B cell (primary cell): ENCODE results near the gene MC2R. TPM values are rescaled to one million over a fixed set of nuclear protein-coding genes. Genes with fewer than 3 reads are reported as not detected.
"Not testable (repeated sequence)": the region's sequence is repeated elsewhere in the genome, so short reads cannot be mapped to it uniquely, and the experiment has no call there.

Experiments
- ATAC-seq: fragments of 200-7000 bp; cut with Tn5 transposase; one replicate; pipeline ENCODE4 v1.10.0; 2021; ENCODE audit warnings: low read depth, mild to moderate bottlenecking, moderate number of reproducible peaks, moderate library complexity
- CTCF ChIA-PET: fragments of 350-600 bp; sonication (Branson Sonifier 250); formaldehyde crosslinking; loops from one replicate; lab custom pipeline; 2021; ENCODE audit warnings: antibody characterized with exemption, inconsistent platforms; lab: Charles Lee
- POLR2A ChIA-PET: fragments of 350-600 bp; sonication (Branson Sonifier 250); formaldehyde crosslinking; loops from one replicate; lab custom pipeline; 2021; ENCODE audit warnings: antibody characterized with exemption; lab: Charles Lee
- DNase-seq: peaks from one replicate; pipeline ENCODE4 v3.0.0; 2013
- H2AFZ ChIP-seq: 2 replicates; pipeline ENCODE4 v1.6.1; 2012; ENCODE audit warnings: mild to moderate bottlenecking, low read depth, low read length; ENCODE audit not compliant: insufficient read depth, poor library complexity, severe bottlenecking
- H3K27ac ChIP-seq, 2 donors: 1 replicate in 1 of 2; 2 replicates in 1 of 2; pipeline ENCODE4 v1.5.1; 2012 to 2013; ENCODE audit warnings: low read length in 2 of 2, mild to moderate bottlenecking in 2 of 2, moderate library complexity in 1 of 2
- H3K27me3 ChIP-seq, 4 experiments: fragments of 200-600 bp in 1 of 4; sonication (generic) in 1 of 4; replicated peaks in 1 of 4; 1 replicate in 2 of 4; 2 replicates in 2 of 4; pipeline versions ENCODE4 v1.6.1 to v1.7.0; 2013 to 2016; ENCODE audit warnings: low read length in 3 of 4, mild to moderate bottlenecking in 2 of 4, mixed read lengths in 1 of 4, moderate library complexity in 1 of 4; ENCODE audit not compliant: insufficient read depth in 4 of 4, control insufficient read depth in 3 of 4; ENCODE audit errors: control extremely low read depth in 1 of 4
- H3K36me3 ChIP-seq, 2 experiments: replicated peaks in 1 of 2; 1 replicate in 1 of 2; 2 replicates in 1 of 2; pipeline versions ENCODE4 v1.6.1 to v1.7.1; 2013; ENCODE audit warnings: low read length in 1 of 2; ENCODE audit not compliant: insufficient read depth in 2 of 2, control insufficient read depth in 1 of 2; ENCODE audit errors: control extremely low read depth in 1 of 2, extremely low read depth in 1 of 2
- H3K4me1 ChIP-seq, 2 donors: fragments of 200-600 bp in 1 of 2; sonication (generic) in 1 of 2; 1 replicate in 1 of 2; 2 replicates in 1 of 2; pipeline versions ENCODE4 v1.5.1 to v1.6.1; 2013 to 2017; ENCODE audit warnings: low read length in 2 of 2; ENCODE audit not compliant: control insufficient read depth in 2 of 2, insufficient read depth in 2 of 2
- H3K4me2 ChIP-seq: replicated peaks from 2 replicates; pipeline ENCODE3; 2012; ENCODE audit warnings: mild to moderate bottlenecking, low read depth, low read length; ENCODE audit not compliant: poor library complexity, severe bottlenecking
- H3K4me3 ChIP-seq, 5 experiments: fragments of 200-600 bp in 1 of 5; sonication (generic) in 1 of 5; 1 replicate in 3 of 5; 2 replicates in 2 of 5; pipeline versions ENCODE4 v1.5.1 to v1.7.0; 2011 to 2016; ENCODE audit warnings: low read length in 4 of 5, mild to moderate bottlenecking in 4 of 5, low read depth in 2 of 5, control low read depth in 1 of 5, moderate library complexity in 1 of 5; ENCODE audit not compliant: insufficient read depth in 1 of 5; ENCODE audit errors: control extremely low read depth in 1 of 5, extremely low read depth in 1 of 5
- H3K79me2 ChIP-seq: fragments of 200-600 bp; sonication (generic); one replicate; pipeline ENCODE4 v1.6.0; 2016; ENCODE audit warnings: low read length; ENCODE audit not compliant: control insufficient read depth, insufficient read depth
- H3K9ac ChIP-seq: fragments of 200-600 bp; sonication (generic); 2 replicates; pipeline ENCODE4 v1.6.1; 2017; ENCODE audit warnings: mild to moderate bottlenecking, low read length, moderate library complexity
- H3K9me3 ChIP-seq, 3 donors: one replicate each; pipeline versions ENCODE4 v1.6.1 to v1.7.1; 2013; ENCODE audit warnings: low read length in 2 of 3; ENCODE audit not compliant: control insufficient read depth in 2 of 3, insufficient read depth in 1 of 3; ENCODE audit errors: control extremely low read depth in 1 of 3
- H4K20me1 ChIP-seq: 2 replicates; pipeline ENCODE4 v1.6.0; 2012; ENCODE audit warnings: mild to moderate bottlenecking, low read length; ENCODE audit not compliant: insufficient read depth, control insufficient read depth, poor library complexity, severe bottlenecking
- H3K27ac Mint-ChIP-seq: one replicate; pipeline ENCODE4 v1.8.0; 2021; ENCODE audit warnings: mixed read lengths
- H3K27me3 Mint-ChIP-seq: one replicate; pipeline ENCODE4 v1.8.0; 2021; ENCODE audit warnings: mixed read lengths
- H3K4me1 Mint-ChIP-seq: one replicate; pipeline ENCODE4 v1.8.0; 2021; ENCODE audit warnings: mixed read lengths
- H3K4me3 Mint-ChIP-seq: one replicate; pipeline ENCODE4 v1.8.0; 2021; ENCODE audit warnings: mixed read lengths
- H3K9me3 Mint-ChIP-seq: one replicate; pipeline ENCODE4 v1.8.0; 2022; ENCODE audit warnings: mixed read lengths; ENCODE audit not compliant: insufficient read depth
- EZH2 ChIP-seq: IDR thresholded peaks from 2 replicates; pipeline ENCODE4 v1.6.1; 2012; ENCODE audit warnings: borderline replicate concordance, low read depth, mild to moderate bottlenecking, moderate library complexity, low read length; ENCODE audit not compliant: insufficient read depth, poor library complexity, severe bottlenecking
- WGBS: methylation state at CpG from one replicate; pipeline ENCODE4 v1.1.5; 2013; ENCODE audit warnings: missing lambda C conversion rate; ENCODE audit not compliant: insufficient coverage; 5-methylcytosine and 5-hydroxymethylcytosine counted together
- intact Hi-C: fragments of 100-400 bp; cut with micrococcal nuclease; formaldehyde crosslinking; loops from one replicate; pipeline ENCODE4 v1.10.0; 2022
- polyA plus RNA-seq: library from polyadenylated mRNA; depleted of rRNA; stranded (reverse); fragments of >200 nt; gene quantifications from 2 replicates; pipeline ENCODE4 v1.2.3, GENCODE V29; 2012
- total RNA-seq, 2 donors: library from RNA; stranded (reverse); fragments of 120-200 nt in 1 of 2; gene quantifications; 1 replicate in 1 of 2; 2 replicates in 1 of 2; pipeline versions ENCODE4 v1.2.3 to v1.2.4, GENCODE V29; 2013 to 2022
- TF ChIP-seq, protein P1 (sequence below): fragments of 200-600 bp; IDR thresholded peaks from one replicate; pipeline ENCODE4 v1.8.0; 2022; ENCODE audit warnings: antibody characterized with exemption, mild to moderate bottlenecking

MC2R gene
- total and polyA plus RNA-seq, 2 donors (not counting 1 experiment from before 2014, with no cell fraction given): not detected

GRCh38 chr18:13871701-13872100 lies 43.6 kb downstream of the MC2R start:
- no peaks in the 10 kb centered on the region for H3K4me1 Mint-ChIP-seq
- ATAC-seq: no peak
- H3K4me1 ChIP-seq: no peaks in the 10 kb centered on the region

DNA sequence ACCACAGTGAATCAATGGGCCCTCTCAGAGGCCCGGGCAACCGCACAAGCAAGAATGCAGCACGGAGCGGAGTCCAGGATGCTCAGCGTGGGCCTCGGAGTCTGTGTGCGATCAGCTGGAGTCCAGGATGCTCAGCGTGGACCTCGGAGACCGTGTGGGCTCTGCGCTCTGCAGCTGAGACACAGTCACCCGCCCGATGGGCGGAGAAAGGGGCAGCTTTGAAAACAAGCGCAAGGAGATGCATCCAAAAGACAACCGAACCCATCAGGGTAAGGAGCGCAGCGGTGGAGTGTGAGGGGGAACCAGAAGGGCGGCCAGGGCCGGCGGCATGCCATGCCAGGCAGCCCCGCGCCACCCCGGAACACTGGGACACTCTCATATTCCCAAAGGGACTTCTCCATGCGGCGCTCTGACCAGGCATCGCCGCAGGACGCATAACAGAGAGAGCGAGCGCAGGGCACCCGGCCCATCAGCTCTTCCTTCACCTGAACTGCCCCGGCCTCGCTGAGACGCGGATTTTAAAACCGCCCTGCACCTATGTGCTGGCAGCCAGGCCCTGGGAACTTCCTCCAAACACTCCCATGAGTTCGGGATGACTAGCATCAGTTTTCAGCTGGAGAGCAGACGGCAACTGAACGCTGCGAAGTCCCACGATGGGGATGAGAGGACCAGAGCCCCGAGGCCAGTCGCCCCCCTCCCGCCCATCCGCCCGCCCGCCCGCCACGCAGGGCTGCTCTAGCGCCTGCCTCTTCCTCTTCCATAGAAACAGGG lies 46.6 kb downstream of the MC2R start:
- no peak overlapping the region for H3K27ac ChIP-seq
- Mint-ChIP-seq H3K27me3 (peaks cover 45% of the 10 kb centered on the region), H3K27ac (no peak overlapping the region), H3K4me3 (no peak overlapping the region), H3K4me1 (no peaks in the 10 kb centered on the region), H3K9me3 (no peaks in the 10 kb centered on the region)
- no peak overlapping the region for H3K9ac ChIP-seq
- POLR2A ChIA-PET: no interaction called here
- no peak for ATAC-seq
- H3K36me3 ChIP-seq: no peaks in the 10 kb centered on the region
- H3K79me2 ChIP-seq: no peaks in the 10 kb centered on the region
- peaks cover 0 to 26% (median 4%) of the 10 kb centered on the region in 4 experiments for H3K27me3 ChIP-seq
- DNase-seq: no peak
- intact Hi-C loops: no loop called here
- TF ChIP-seq, protein P1, sequence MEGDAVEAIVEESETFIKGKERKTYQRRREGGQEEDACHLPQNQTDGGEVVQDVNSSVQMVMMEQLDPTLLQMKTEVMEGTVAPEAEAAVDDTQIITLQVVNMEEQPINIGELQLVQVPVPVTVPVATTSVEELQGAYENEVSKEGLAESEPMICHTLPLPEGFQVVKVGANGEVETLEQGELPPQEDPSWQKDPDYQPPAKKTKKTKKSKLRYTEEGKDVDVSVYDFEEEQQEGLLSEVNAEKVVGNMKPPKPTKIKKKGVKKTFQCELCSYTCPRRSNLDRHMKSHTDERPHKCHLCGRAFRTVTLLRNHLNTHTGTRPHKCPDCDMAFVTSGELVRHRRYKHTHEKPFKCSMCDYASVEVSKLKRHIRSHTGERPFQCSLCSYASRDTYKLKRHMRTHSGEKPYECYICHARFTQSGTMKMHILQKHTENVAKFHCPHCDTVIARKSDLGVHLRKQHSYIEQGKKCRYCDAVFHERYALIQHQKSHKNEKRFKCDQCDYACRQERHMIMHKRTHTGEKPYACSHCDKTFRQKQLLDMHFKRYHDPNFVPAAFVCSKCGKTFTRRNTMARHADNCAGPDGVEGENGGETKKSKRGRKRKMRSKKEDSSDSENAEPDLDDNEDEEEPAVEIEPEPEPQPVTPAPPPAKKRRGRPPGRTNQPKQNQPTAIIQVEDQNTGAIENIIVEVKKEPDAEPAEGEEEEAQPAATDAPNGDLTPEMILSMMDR: no peak
- no peak for TF ChIP-seq EZH2
- CTCF ChIA-PET: no interaction called here
- H3K4me2 ChIP-seq: no peak overlapping the region
- H3K4me1 ChIP-seq: no peaks in the 10 kb centered on the region
- H2AFZ ChIP-seq: no peak overlapping the region
- H4K20me1 ChIP-seq: no peaks in the 10 kb centered on the region
- 10% methylated on average over 37 of the region's 51 CpGs for WGBS
- no peak overlapping the region for H3K4me3 ChIP-seq
- peaks cover 0 to 7% (median 0%) of the 10 kb centered on the region in 3 donors for H3K9me3 ChIP-seq

More at GRCh38 chr18:13871701-13872100, 43.6 kb downstream of the MC2R start:
- Histone ChIP-seq H3K4me3 (no peak overlapping the region), H3K4me2 (no peak overlapping the region), H3K27ac (no peak overlapping the region), H3K36me3 (no peaks in the 10 kb centered on the region), H4K20me1 (no peaks in the 10 kb centered on the region), H3K79me2 (no peaks in the 10 kb centered on the region), H3K9me3 (peaks cover 0 to 7% (median 0%) of the 10 kb centered on the region in 3 donors), H2AFZ (no peak overlapping the region), H3K9ac (no peak overlapping the region), H3K27me3 (peaks cover 0 to 26% (median 4%) of the 10 kb centered on the region in 4 experiments)
- ChIA-PET CTCF (no interaction called here), POLR2A (no interaction called here)
- TF ChIP-seq, protein P1: no peak
- TF ChIP-seq EZH2: no peak
- DNase-seq: no peak
- Mint-ChIP-seq H3K27me3 (peaks cover 33% of the 10 kb centered on the region), H3K27ac (no peak overlapping the region), H3K4me3 (no peak overlapping the region), H3K9me3 (no peaks in the 10 kb centered on the region)
- intact Hi-C loops: no loop called here
- 35% methylated on average over 10 of the region's 13 CpGs for WGBS

DNA sequence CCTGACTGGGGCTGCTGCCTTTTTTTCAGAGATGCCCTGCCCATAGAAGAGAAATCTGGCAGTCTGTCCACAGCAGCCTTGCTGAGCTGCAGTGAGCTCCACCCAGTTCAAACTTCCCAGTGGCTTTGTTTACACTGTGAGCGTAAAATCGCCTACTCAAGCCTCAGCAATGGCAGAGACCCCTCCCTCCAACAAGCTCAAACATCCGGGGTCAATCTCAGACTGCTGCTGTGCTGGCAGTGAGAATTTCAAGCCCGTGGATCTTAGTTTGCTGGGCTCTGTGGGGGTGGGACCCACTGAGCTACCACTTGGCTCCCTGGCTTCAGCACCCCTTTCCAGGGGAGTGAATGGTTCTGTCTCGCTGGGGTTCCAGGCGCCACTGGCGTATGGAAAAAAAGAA lies 52.4 kb downstream of the MC2R start:
- H4K20me1 ChIP-seq, intact Hi-C loops, H3K9me3 ChIP-seq, H2AFZ ChIP-seq, DNase-seq, POLR2A ChIA-PET, H3K27me3 ChIP-seq, ATAC-seq, H3K27ac Mint-ChIP-seq, CTCF ChIA-PET, H3K9me3 Mint-ChIP-seq, H3K9ac ChIP-seq, H3K36me3 ChIP-seq, H3K79me2 ChIP-seq, H3K4me3 ChIP-seq, H3K4me3 Mint-ChIP-seq, H3K4me1 ChIP-seq, H3K27ac ChIP-seq, H3K4me2 ChIP-seq, H3K4me1 Mint-ChIP-seq: not testable (repeated sequence)
- WGBS: 74% methylated on average over 6 of the region's 7 CpGs
- H3K27me3 Mint-ChIP-seq: peaks cover 40% of the 10 kb centered on the region
